ENCODE data around the gene ZNF784. TPM values are rescaled to one million over a fixed set of nuclear protein-coding genes. Genes with fewer than 3 reads are reported as not detected.

The ZNF784 gene
- total and polyA plus RNA-seq, 12 donors: 3.5 to 16.3 (median 9.5) TPM

GRCh38 chr19:55653651-55654322, 29.4 kb upstream of the ZNF784 start:
- DNase-seq: peak; percentile 97 to 99 (median 98)
- Histone ChIP-seq H3K4me3 (peak overlapping the region; percentile 16 to 89 (median 68)), H3K4me1 (replicated peaks in 1 of 2) (peaks cover 32 to 42% of the 10 kb centered on the region in 2 donors), H3K27me3 (no peaks in the 10 kb centered on the region), H3K9me3 (replicated peaks in 1 of 3) (no peaks in the 10 kb centered on the region), H3K36me3 (replicated peaks in 1 of 2) (peaks cover 0 to 8% of the 10 kb centered on the region in 2 donors), H3K27ac (peak overlapping the region; percentile 73 to 99 (median 99))
- WGBS, 4 donors: 0% methylated on average over 51 to 57 of the region's 57 CpGs
- intact Hi-C loops (cut with DNase I): no loop called here
- TF ChIP-seq POLR2A (IDR thresholded peaks at IDR 0.05) (peak; percentile 61 to 77), CTCF (IDR thresholded peaks at IDR 0.05) (peak; percentile 96 to 100 (median 100))

- 77 to 81% (median 78%) methylated on average over 44 to 71 of the region's 71 CpGs for WGBS, 4 donors
- no peak overlapping the region for H3K4me3 ChIP-seq
- H3K27me3 ChIP-seq: no peaks in the 10 kb centered on the region
- TF ChIP-seq POLR2A (IDR thresholded peaks at IDR 0.05) (no peak), CTCF (IDR thresholded peaks at IDR 0.05) (no peak)
- H3K27ac ChIP-seq: peak overlapping the region in 1 of 5 donors; percentile 95
- H3K36me3 ChIP-seq (replicated peaks in 1 of 2): peaks cover 0 to 8% of the 10 kb centered on the region in 2 donors
- DNase-seq: peak in 4 of 7 donors; percentile 42 to 70 (median 64)
- intact Hi-C loops (cut with DNase I): no loop called here
- H3K4me1 ChIP-seq (replicated peaks in 1 of 2): peaks cover 32 to 34% of the 10 kb centered on the region in 2 donors
- H3K9me3 ChIP-seq (replicated peaks in 1 of 3): no peaks in the 10 kb centered on the region
Observed at GRCh38 chr19:55652311-55653128, 28.2 kb upstream of the ZNF784 start.

GRCh38 chr19:55651236-55651635, 26.9 kb upstream of the ZNF784 start:
- Histone ChIP-seq H3K27me3 (no peaks in the 10 kb centered on the region), H3K9me3 (replicated peaks in 1 of 3) (no peaks in the 10 kb centered on the region), H3K27ac (no peak overlapping the region), H3K36me3 (replicated peaks in 1 of 2) (peaks cover 0 to 8% of the 10 kb centered on the region in 2 donors), H3K4me3 (no peak overlapping the region), H3K4me1 (replicated peaks in 1 of 2) (peaks cover 24 to 29% of the 10 kb centered on the region in 2 donors)
- DNase-seq: no peak
- TF ChIP-seq CTCF (IDR thresholded peaks at IDR 0.05) (no peak), POLR2A (IDR thresholded peaks at IDR 0.05) (no peak)
- intact Hi-C loops (cut with DNase I): no loop called here
- WGBS, 4 donors: 84 to 90% (median 87%) methylated on average over 16 to 18 of the region's 18 CpGs

GRCh38 chr19:55650602-55651230, 26.4 kb upstream of the ZNF784 start:
- Histone ChIP-seq H3K27ac (no peak overlapping the region), H3K36me3 (replicated peaks in 1 of 2) (peaks cover 0 to 9% of the 10 kb centered on the region in 2 donors), H3K27me3 (no peaks in the 10 kb centered on the region), H3K4me3 (no peak overlapping the region), H3K4me1 (replicated peaks in 1 of 2) (peaks cover 19 to 24% of the 10 kb centered on the region in 2 donors), H3K9me3 (replicated peaks in 1 of 3) (no peaks in the 10 kb centered on the region)
- intact Hi-C loops (cut with DNase I): no loop called here
- TF ChIP-seq POLR2A (IDR thresholded peaks at IDR 0.05) (no peak), CTCF (IDR thresholded peaks at IDR 0.05) (no peak)
- peak in 1 of 7 donors; percentile 27 for DNase-seq
- WGBS, 4 donors: 87 to 96% (median 93%) methylated on average over 12 to 17 of the region's 17 CpGs
